ENCODE measurements around the gene AQP2.

GRCh38 chr12:49957570-49957967, 7.0 kb downstream of the AQP2 start:
- no peak for TF ChIP-seq POLR2A (IDR thresholded peaks at IDR 0.05)
- no peak for TF ChIP-seq CTCF (IDR thresholded peaks at IDR 0.05)
